A549 (cell line): ENCODE data around the gene SMS. TPM values are rescaled to one million over a fixed set of nuclear protein-coding genes. Genes with fewer than 3 reads are reported as not detected.
A peak's percentile ranks its signal among the peaks of the same experiment; 100 is the strongest.

Experiments used
- ATAC-seq, 2 experiments: fragments of 200-7000 bp in 1 of 2; fragments of >200 bp in 1 of 2; cut with Nextera tagmentation in 1 of 2; cut with Tn5 transposase in 1 of 2; 3 replicates each; pipeline versions ENCODE4 v1.8.0 to v1.9.1; 2018 to 2020; ENCODE audit warnings: mild to moderate bottlenecking in 1 of 2, moderate library complexity in 1 of 2
- CTCF ChIA-PET: fragments of 300-600 bp; sonication (Branson Sonifier 250); formaldehyde crosslinking; extraction: SDS; loops from one replicate; lab custom pipeline; 2021; ENCODE audit warnings: antibody characterized with exemption, inconsistent platforms; lab: Yijun Ruan, JAX
- POLR2A ChIA-PET: fragments of 350-600 bp; formaldehyde crosslinking; extraction: SDS; loops from one replicate; lab custom pipeline; 2021; ENCODE audit warnings: antibody characterized with exemption, inconsistent platforms; lab: Yijun Ruan, JAX
- DNase-seq, 2 experiments: peaks; one replicate each; pipeline versions ENCODE4 v3.0.0 to v3.0.0-alpha.2; 2011 to 2016; ENCODE audit warnings: low read depth in 1 of 2, low spot score in 1 of 2
- FAIRE-seq: peaks from 2 replicates; lab custom pipeline; 2011; peaks lifted over from hg19 to GRCh38; lab: Jason Lieb, UNC
- H3K27ac ChIP-seq, 2 experiments: fragments of >200 bp; sonication (Bioruptor Twin); formaldehyde crosslinking; 3 replicates each; pipeline ENCODE4 v1.5.1; 2016 to 2017
- H3K4me1 ChIP-seq: fragments of >200 bp; sonication (Bioruptor Twin); formaldehyde crosslinking; 3 replicates; pipeline ENCODE4 v1.6.1; 2016
- H3K4me2 ChIP-seq: fragments of >200 bp; sonication (Bioruptor Twin); formaldehyde crosslinking; 3 replicates; pipeline ENCODE4 v1.6.1; 2016
- H3K4me3 ChIP-seq: fragments of >200 bp; sonication (Bioruptor Twin); formaldehyde crosslinking; 3 replicates; pipeline ENCODE4 v1.5.1; 2016
- H3K9me3 ChIP-seq: fragments of >200 bp; sonication (Bioruptor Twin); formaldehyde crosslinking; 3 replicates; pipeline ENCODE4 v1.6.1; 2016
- ATOH8 ChIP-seq: fragments of 250-450 bp; sonication (Bioruptor Pico); IDR thresholded peaks from 2 replicates; pipeline ENCODE4 v1.5.0; 2020; ENCODE audit warnings: low read depth, mild to moderate bottlenecking, moderate library complexity
- CBX2 ChIP-seq: fragments of 200-600 bp; sonication (generic); IDR thresholded peaks from 2 replicates; pipeline ENCODE4 v1.6.1; 2016; ENCODE audit warnings: low read depth, mild to moderate bottlenecking, borderline replicate concordance
- CBX8 ChIP-seq: fragments of 200-600 bp; sonication (generic); IDR thresholded peaks from 2 replicates; pipeline ENCODE4 v1.6.1; 2016
- CEBPB ChIP-seq, 2 experiments: fragments of >200 bp in 1 of 2; sonication (Bioruptor Twin) in 1 of 2; formaldehyde crosslinking in 1 of 2; IDR thresholded peaks; 2 replicates each; pipeline ENCODE4 v1.6.1; 2012 to 2016
- CHD2 ChIP-seq: fragments of 150-350 bp; IDR thresholded peaks from 2 replicates; pipeline ENCODE4 v1.6.1; 2014; ENCODE audit warnings: low read length; ENCODE audit not compliant: partially characterized antibody
- ESRRA ChIP-seq: fragments of 150-350 bp; IDR thresholded peaks from 2 replicates; pipeline ENCODE4 v1.6.1; 2014; ENCODE audit warnings: mild to moderate bottlenecking, low read length, borderline replicate concordance
- FOSB ChIP-seq: fragments of 250-450 bp; sonication (Bioruptor Pico); IDR thresholded peaks from 2 replicates; pipeline ENCODE4 v1.5.0; 2020; ENCODE audit warnings: mild to moderate bottlenecking, moderate library complexity
- FOXS1 ChIP-seq: fragments of 250-450 bp; sonication (Bioruptor Pico); IDR thresholded peaks from 2 replicates; pipeline ENCODE4 v1.5.0; 2020; ENCODE audit warnings: mild to moderate bottlenecking, moderate library complexity
- GATA3 ChIP-seq: IDR thresholded peaks from 2 replicates; pipeline ENCODE4 v1.6.1; 2012; ENCODE audit warnings: borderline replicate concordance
- HEYL ChIP-seq: fragments of 250-450 bp; sonication (Bioruptor Pico); IDR thresholded peaks from 2 replicates; pipeline ENCODE4 v1.8.0; 2021; ENCODE audit warnings: mild to moderate bottlenecking, moderate library complexity
- JUNB ChIP-seq: fragments of >200 bp; sonication (Bioruptor Twin); formaldehyde crosslinking; IDR thresholded peaks from 2 replicates; pipeline ENCODE4 v1.6.1; 2016
- KDM5A ChIP-seq: fragments of 200-600 bp; sonication (generic); IDR thresholded peaks from 2 replicates; pipeline ENCODE4 v1.6.1; 2016; ENCODE audit warnings: antibody characterized with exemption, mild to moderate bottlenecking
- MAFK ChIP-seq: fragments of 450-650 bp; IDR thresholded peaks from 2 replicates; pipeline ENCODE4 v1.6.1; 2014; ENCODE audit not compliant: partially characterized antibody
- MAZ ChIP-seq: fragments of 150-350 bp; IDR thresholded peaks from 2 replicates; pipeline ENCODE4 v1.6.1; 2014; ENCODE audit warnings: antibody characterized with exemption, low read depth, low read length, borderline replicate concordance
- PHF8 ChIP-seq: fragments of 200-600 bp; sonication (generic); IDR thresholded peaks from 2 replicates; pipeline ENCODE4 v1.6.1; 2016; ENCODE audit warnings: low read depth, mild to moderate bottlenecking, antibody characterized with exemption, moderate library complexity, borderline replicate concordance
- POLR2A ChIP-seq: IDR thresholded peaks from 2 replicates; pipeline ENCODE4 v1.6.1; 2012; ENCODE audit warnings: mild to moderate bottlenecking, low read length
- RAD21 ChIP-seq, 2 experiments: fragments of >200 bp in 1 of 2; sonication (Bioruptor Twin) in 1 of 2; formaldehyde crosslinking in 1 of 2; IDR thresholded peaks in 1 of 2; conservative IDR thresholded peaks in 1 of 2; 2 replicates in 1 of 2; 3 replicates in 1 of 2; pipeline ENCODE4 v1.6.1; 2012 to 2018; ENCODE audit warnings: inconsistent platforms in 1 of 2
- RARB ChIP-seq: fragments of 250-450 bp; sonication (Bioruptor Pico); IDR thresholded peaks from 2 replicates; pipeline ENCODE4 v1.8.0; 2021; ENCODE audit warnings: mild to moderate bottlenecking, moderate library complexity
- RCOR1 ChIP-seq: fragments of 150-350 bp; IDR thresholded peaks from 2 replicates; pipeline ENCODE4 v1.6.1; 2014; ENCODE audit warnings: antibody characterized with exemption, low read length, low read depth
- REST ChIP-seq: fragments of 200-600 bp; sonication (generic); IDR thresholded peaks from 2 replicates; pipeline ENCODE4 v1.6.1; 2016; ENCODE audit warnings: antibody characterized with exemption, mild to moderate bottlenecking, moderate library complexity
- RFX5 ChIP-seq: fragments of 450-650 bp; IDR thresholded peaks from 2 replicates; pipeline ENCODE4 v1.7.1; 2014; ENCODE audit warnings: antibody characterized with exemption, mild to moderate bottlenecking, moderate library complexity
- RNF2 ChIP-seq: fragments of 200-600 bp; sonication (generic); IDR thresholded peaks from 2 replicates; pipeline ENCODE4 v1.6.1; 2016; ENCODE audit warnings: low read depth, mild to moderate bottlenecking, antibody characterized with exemption, moderate library complexity, borderline replicate concordance
- SREBF2 ChIP-seq: fragments of 450-650 bp; IDR thresholded peaks from 2 replicates; pipeline ENCODE4 v1.6.1; 2014; ENCODE audit warnings: mild to moderate bottlenecking, moderate library complexity
- TFCP2L1 ChIP-seq: fragments of 250-450 bp; sonication (Bioruptor Pico); IDR thresholded peaks from 2 replicates; pipeline ENCODE4 v1.5.0; 2021; ENCODE audit warnings: mild to moderate bottlenecking
- ZC3H11A ChIP-seq: fragments of 450-650 bp; IDR thresholded peaks from 2 replicates; pipeline ENCODE4 v1.6.1; 2014; ENCODE audit warnings: antibody characterized with exemption, mild to moderate bottlenecking
- ZSCAN20 ChIP-seq: fragments of 250-450 bp; sonication (Bioruptor Pico); IDR thresholded peaks from 2 replicates; pipeline ENCODE4 v1.8.0; 2022; ENCODE audit warnings: mild to moderate bottlenecking, moderate library complexity
- WGBS: methylation state at CpG from one replicate; pipeline ENCODE4 v1.1.6; 2017; ENCODE audit errors: missing lambda C conversion rate; 5-methylcytosine and 5-hydroxymethylcytosine counted together
- polyA plus RNA-seq, 4 experiments: library from polyadenylated mRNA; depleted of rRNA in 3 of 4; stranded (reverse); fragments of >200 nt; fragmentation: RNase III in 1 of 4; extraction: RNeasy Plus Mini Kit Qiagen cat#74134 plus additional on column Dnase treatment in 1 of 4; gene quantifications; 2 replicates in 3 of 4; 3 replicates in 1 of 4; pipeline ENCODE4 v1.2.3, GENCODE V29; 2011 to 2017

SMS gene
- polyA plus RNA-seq, 2 of the 4 experiments (the other 2 are of a cell fraction): 129 to 180 TPM

GRCh38 chrX:22012051-22012450 lies 71.5 kb downstream of the SMS start:
- ChIA-PET CTCF (no interaction called here), POLR2A (no interaction called here)
- H3K4me1 ChIP-seq: no peaks in the 10 kb centered on the region
- WGBS: 80% methylated on average over 5 of the region's 5 CpGs
- TF ChIP-seq MAZ: no peak
- TF ChIP-seq POLR2A: no peak
- TF ChIP-seq CBX8: no peak
- TF ChIP-seq CHD2: no peak
- TF ChIP-seq SREBF2: no peak
- no peak for TF ChIP-seq KDM5A
- TF ChIP-seq CEBPB (IDR thresholded peaks at IDR 0.05): no peak
- TF ChIP-seq MAFK: no peak
- TF ChIP-seq ZC3H11A: no peak
- TF ChIP-seq CBX2: no peak
- FAIRE-seq (no peak), ATAC-seq (peak in 1 of 2 experiments; percentile 15; a peak in 1 of 6 replicates), DNase-seq (no peak)
- no peak overlapping the region for H3K4me3 ChIP-seq
- no peak overlapping the region for H3K4me2 ChIP-seq
- H3K27ac ChIP-seq: no peak overlapping the region
- no peaks in the 10 kb centered on the region for H3K9me3 ChIP-seq

GRCh38 chrX:22012931-22013330 lies 72.4 kb downstream of the SMS start:
- no peak for DNase-seq
- H3K4me2 ChIP-seq: no peak overlapping the region
- no peak for ATAC-seq
- FAIRE-seq: peak; percentile 87
- no peak for TF ChIP-seq RAD21 (conservative IDR thresholded peaks at IDR 0.05 in 1 of 2, IDR thresholded peaks at IDR 0.05 in 1 of 2)
- TF ChIP-seq SREBF2: no peak
- TF ChIP-seq RNF2: no peak
- no peak for TF ChIP-seq ESRRA
- TF ChIP-seq, all 56 proteins: peak for 0
- CTCF ChIA-PET: no interaction called here
- no peaks in the 10 kb centered on the region for H3K4me1 ChIP-seq
- no peak overlapping the region for H3K4me3 ChIP-seq
- H3K27ac ChIP-seq: no peak overlapping the region
- POLR2A ChIA-PET: no interaction called here
- 81% methylated on average over 7 of the region's 7 CpGs for WGBS
- H3K9me3 ChIP-seq: no peaks in the 10 kb centered on the region

GRCh38 chrX:22015139-22015750 lies 74.7 kb downstream of the SMS start:
- no peak for DNase-seq
- WGBS: 74% methylated on average over 9 of the region's 9 CpGs
- no peak overlapping the region for H3K27ac ChIP-seq
- H3K9me3 ChIP-seq: no peaks in the 10 kb centered on the region
- POLR2A ChIA-PET: no interaction called here
- ATAC-seq: no peak
- no peak overlapping the region for H3K4me3 ChIP-seq
- CTCF ChIA-PET: no interaction called here
- no peak for FAIRE-seq
- no peak overlapping the region for H3K4me2 ChIP-seq
- no peaks in the 10 kb centered on the region for H3K4me1 ChIP-seq
- TF ChIP-seq REST: no peak
- TF ChIP-seq ZSCAN20: no peak
- no peak for TF ChIP-seq MAFK
- TF ChIP-seq FOSB (CRISPR knock-in tag): no peak
- TF ChIP-seq RARB: no peak
- no peak for TF ChIP-seq ATOH8 (CRISPR knock-in tag)
- no peak for TF ChIP-seq GATA3
- no peak for TF ChIP-seq FOXS1
- TF ChIP-seq RCOR1: no peak
- no peak for TF ChIP-seq RFX5
- TF ChIP-seq JUNB: no peak
- no peak for TF ChIP-seq PHF8
- no peak for TF ChIP-seq TFCP2L1 (CRISPR knock-in tag)
- TF ChIP-seq HEYL (CRISPR knock-in tag): no peak
